T-helper 1 cell treated with Interleukin-12 subunit alpha and Interleukin-12 subunit beta and Interleukin-4 antibody, amounts not matched to agents 30 μg/mL and 1 μg/mL, for 36 hours (primary cell): ENCODE data around the gene HSD11B2.
"Not testable (repeated sequence)": the region's sequence is repeated elsewhere in the genome, so short reads cannot be mapped to it uniquely, and the experiment has no call there.

Experiments
- H3K27ac Mint-ChIP-seq: one replicate; pipeline ENCODE4 v1.8.0; 2021; ENCODE audit warnings: mild to moderate bottlenecking, mixed read lengths
- H3K27me3 Mint-ChIP-seq: one replicate; pipeline ENCODE4 v1.8.0; 2021; ENCODE audit warnings: low read depth, mixed read lengths
- H3K36me3 Mint-ChIP-seq: one replicate; pipeline ENCODE4 v1.8.0; 2021; ENCODE audit warnings: low read depth, mixed read lengths
- H3K4me1 Mint-ChIP-seq: one replicate; pipeline ENCODE4 v1.8.0; 2021; ENCODE audit warnings: low read depth, mixed read lengths
- H3K4me3 Mint-ChIP-seq: one replicate; pipeline ENCODE4 v1.8.0; 2021; ENCODE audit warnings: mild to moderate bottlenecking, moderate library complexity, mixed read lengths
- H3K9me3 Mint-ChIP-seq: one replicate; pipeline ENCODE4 v1.8.0; 2021; ENCODE audit warnings: mixed read lengths

The HSD11B2 gene

DNA sequence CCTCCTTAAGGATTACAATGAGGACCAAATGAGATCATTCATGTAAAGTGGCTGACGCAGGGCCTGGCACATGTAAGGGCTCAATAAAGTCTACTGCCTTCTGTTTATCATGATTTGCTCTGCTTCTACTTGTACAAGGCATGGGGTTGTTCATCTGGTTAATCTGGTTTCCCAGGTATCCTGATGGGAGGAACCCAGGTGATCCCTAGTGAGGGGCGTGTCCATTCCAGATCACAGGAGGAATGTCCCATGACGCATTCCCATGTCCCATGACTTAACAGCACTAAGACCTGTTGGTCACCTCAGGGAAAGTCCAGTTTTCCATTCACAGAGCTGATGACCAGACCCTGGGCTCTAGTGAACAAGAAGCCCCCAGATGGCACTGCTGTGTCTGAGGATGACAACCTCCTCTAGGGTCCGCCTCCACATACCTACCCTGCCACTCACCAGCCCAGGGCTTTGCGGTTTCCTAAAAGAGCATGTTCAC, 26.1 kb upstream of the HSD11B2 start:
- Mint-ChIP-seq H3K27ac (no peak overlapping the region), H3K9me3 (no peaks in the 10 kb centered on the region), H3K36me3 (no peaks in the 10 kb centered on the region), H3K27me3 (peaks cover 8% of the 10 kb centered on the region), H3K4me3 (no peak overlapping the region), H3K4me1 (no peaks in the 10 kb centered on the region)

DNA sequence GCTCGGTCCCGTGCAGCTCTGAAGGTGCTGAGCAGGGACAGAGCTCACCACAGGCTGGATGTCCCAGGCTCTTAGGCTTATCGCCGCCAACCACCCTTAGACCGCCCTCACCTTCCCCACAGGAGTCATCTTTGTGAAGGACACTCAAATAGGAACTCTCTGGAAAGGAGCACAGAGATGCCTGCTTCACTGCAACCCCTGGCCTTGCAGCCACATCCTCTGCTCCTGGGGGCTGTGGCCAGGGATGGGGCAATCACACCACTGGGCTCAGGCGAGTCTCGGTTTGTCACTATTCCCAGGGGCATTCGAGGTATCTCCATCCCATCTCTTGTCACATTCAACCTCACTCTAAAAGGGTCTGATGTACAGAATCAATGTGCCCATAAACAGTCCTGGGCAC, 25.6 kb upstream of the HSD11B2 start:
- no peaks in the 10 kb centered on the region for H3K4me1 Mint-ChIP-seq
- no peak overlapping the region for H3K4me3 Mint-ChIP-seq
- H3K36me3 Mint-ChIP-seq = no peaks in the 10 kb centered on the region
- no peaks in the 10 kb centered on the region for H3K9me3 Mint-ChIP-seq
- no peak overlapping the region for H3K27ac Mint-ChIP-seq
- H3K27me3 Mint-ChIP-seq = peaks cover 8% of the 10 kb centered on the region

DNA sequence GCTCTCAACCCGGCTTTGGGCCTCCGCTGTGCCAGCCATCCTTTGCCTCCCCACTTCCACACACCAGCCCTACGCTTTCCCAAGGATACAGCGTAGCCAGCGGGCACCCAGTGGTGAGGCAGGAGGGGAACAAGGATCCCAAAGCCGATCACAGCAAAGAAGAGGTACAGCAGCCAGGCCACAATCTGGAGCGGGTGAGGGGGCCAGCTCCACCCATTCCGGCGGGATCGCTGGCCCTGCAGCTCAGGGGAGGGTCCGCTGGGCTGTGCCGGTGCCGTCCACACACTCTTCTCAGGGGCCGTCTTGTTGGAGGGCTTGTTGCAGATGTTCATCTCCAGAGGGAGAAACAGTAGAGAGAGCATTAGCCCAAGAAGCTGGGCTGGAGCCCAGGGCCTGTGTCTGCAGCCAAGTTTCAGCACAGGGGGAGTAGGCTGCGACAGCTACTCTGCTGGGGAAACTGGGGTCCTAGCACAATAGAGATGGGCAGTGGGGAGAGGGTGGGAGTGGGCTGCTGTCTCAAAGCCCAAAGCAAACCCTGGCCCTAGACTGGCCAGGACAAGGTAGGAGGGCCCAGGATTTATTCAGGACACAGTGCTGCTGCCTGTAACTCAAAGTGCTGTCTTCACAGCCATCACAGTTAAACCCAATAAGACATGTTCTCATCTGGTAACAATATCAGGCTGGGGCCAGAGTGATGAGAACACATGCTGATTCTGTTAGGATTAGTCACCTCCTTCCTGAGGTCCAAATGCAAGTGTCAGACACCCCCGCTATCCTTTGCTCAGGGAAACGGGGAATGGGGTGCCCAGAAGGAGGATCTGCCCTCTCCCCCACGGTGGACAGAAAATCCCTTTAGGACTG, 24.6 kb upstream of the HSD11B2 start:
- H3K4me1 Mint-ChIP-seq = no peaks in the 10 kb centered on the region
- H3K27me3 Mint-ChIP-seq = peaks cover 9% of the 10 kb centered on the region
- no peaks in the 10 kb centered on the region for H3K9me3 Mint-ChIP-seq
- H3K27ac Mint-ChIP-seq = no peak overlapping the region
- no peak overlapping the region for H3K4me3 Mint-ChIP-seq
- H3K36me3 Mint-ChIP-seq = no peaks in the 10 kb centered on the region

DNA sequence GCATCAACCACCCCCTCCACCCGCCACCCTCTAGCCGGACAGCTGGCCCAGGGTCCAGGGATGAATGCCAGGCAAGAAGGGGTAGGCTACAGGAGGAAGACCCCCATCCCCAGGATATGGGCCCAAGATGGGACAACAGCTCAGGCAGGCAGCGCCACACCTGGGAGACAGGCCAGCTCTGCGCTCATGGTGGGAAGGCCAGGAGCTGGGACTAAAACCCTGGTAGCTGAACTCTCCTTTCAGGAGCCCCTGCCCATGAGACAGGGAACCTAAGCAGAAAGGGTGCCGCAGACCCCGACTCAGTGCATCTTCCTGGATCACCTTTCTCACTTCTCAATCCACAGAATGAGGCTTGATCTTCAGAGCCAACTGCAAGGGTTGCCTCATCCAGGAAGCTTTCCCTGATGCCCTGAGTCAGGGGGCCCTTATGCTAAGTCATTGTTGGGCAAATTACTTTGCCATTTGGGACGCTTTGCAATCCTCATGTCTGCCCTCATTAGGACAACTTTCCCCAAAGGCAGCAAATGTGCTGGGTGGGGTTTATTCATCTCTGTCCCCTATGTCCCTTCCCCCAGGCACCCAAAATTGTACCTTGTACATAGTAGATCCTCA, 23.6 kb upstream of the HSD11B2 start:
- Mint-ChIP-seq H3K27me3 (peaks cover 5% of the 10 kb centered on the region), H3K36me3 (no peaks in the 10 kb centered on the region), H3K9me3 (no peaks in the 10 kb centered on the region), H3K4me3 (no peak overlapping the region), H3K27ac (no peak overlapping the region), H3K4me1 (no peaks in the 10 kb centered on the region)

DNA sequence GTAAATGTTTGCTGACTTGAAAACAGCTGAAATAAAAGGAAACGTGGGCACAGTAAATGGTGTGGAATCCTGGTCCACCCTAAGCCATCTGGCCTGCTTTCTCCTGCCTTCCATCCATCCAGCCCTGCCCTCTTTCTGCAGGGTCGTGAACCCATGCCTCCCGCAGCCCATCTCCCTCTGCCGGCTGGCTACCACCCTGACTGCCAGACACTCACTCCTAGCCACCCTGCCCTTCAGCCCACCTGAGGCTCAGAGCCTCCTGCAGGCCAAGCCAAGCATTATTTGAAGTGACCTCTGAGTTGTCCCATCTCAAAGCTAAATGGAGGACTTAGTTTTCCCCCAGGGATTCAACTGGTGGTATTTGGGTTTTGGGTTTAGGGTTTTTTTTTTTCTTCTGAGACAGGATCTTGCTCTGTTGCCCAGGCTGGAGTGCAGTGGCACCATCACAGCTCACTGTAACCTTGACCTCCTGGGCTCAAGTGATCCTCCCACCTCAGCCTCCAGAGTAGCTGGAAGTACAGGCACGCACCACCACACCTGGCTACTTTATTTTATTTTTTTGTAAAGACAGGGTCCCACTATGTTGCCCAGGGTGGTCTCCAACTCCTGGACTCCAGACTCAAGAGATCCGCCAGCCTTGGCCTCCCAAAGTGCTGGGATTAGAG, 23.0 kb upstream of the HSD11B2 start:
- H3K27me3 Mint-ChIP-seq = peaks cover 5% of the 10 kb centered on the region
- no peaks in the 10 kb centered on the region for H3K36me3 Mint-ChIP-seq
- H3K27ac Mint-ChIP-seq = no peak overlapping the region
- H3K9me3 Mint-ChIP-seq = no peaks in the 10 kb centered on the region
- no peak overlapping the region for H3K4me3 Mint-ChIP-seq
- H3K4me1 Mint-ChIP-seq = no peaks in the 10 kb centered on the region

DNA sequence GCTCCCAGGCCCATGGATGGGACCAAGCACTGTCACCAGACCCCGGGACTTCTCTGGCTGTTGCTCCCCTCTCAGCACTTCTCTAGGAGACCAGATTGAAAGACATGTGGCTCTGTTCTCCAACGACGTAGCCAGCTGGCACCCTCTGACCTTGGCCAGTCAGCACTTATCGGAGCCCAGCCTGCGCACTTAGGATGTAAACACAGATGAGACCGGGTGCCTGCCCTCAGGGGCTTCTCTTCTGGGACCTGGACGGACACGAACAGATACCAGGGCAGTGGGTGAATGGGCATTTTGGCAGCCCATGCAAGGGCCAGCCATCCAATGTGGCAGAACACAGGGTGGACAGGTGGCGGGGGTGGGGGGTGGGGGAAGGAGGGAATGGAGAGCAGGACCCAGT, 21.3 kb upstream of the HSD11B2 start:
- peaks cover 1% of the 10 kb centered on the region for H3K4me1 Mint-ChIP-seq
- H3K36me3 Mint-ChIP-seq = no peaks in the 10 kb centered on the region
- H3K4me3 Mint-ChIP-seq = no peak overlapping the region
- no peaks in the 10 kb centered on the region for H3K9me3 Mint-ChIP-seq
- peaks cover 16% of the 10 kb centered on the region for H3K27me3 Mint-ChIP-seq
- H3K27ac Mint-ChIP-seq = no peak overlapping the region

DNA sequence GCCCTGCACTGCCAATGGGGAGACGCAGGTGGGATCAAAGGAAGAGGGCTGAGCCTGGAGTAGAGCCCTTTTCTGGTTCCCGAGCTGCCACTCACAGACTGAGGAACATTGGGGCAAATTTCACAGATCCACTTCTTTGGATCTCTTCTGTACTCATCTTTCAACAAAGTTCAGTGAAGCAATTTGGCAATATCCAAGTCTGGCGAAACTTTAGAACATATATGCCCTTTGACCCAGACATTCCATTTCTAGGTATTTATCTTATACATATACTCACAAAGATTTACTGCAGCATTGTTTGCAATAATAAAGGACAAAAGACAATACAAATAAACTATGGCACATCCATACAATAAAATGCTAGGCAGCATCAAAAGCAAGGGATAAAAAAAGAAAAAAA, 19.6 kb upstream of the HSD11B2 start:
- Mint-ChIP-seq H3K4me3 (no peak overlapping the region), H3K4me1 (peaks cover 4% of the 10 kb centered on the region), H3K27ac (no peak overlapping the region)

DNA sequence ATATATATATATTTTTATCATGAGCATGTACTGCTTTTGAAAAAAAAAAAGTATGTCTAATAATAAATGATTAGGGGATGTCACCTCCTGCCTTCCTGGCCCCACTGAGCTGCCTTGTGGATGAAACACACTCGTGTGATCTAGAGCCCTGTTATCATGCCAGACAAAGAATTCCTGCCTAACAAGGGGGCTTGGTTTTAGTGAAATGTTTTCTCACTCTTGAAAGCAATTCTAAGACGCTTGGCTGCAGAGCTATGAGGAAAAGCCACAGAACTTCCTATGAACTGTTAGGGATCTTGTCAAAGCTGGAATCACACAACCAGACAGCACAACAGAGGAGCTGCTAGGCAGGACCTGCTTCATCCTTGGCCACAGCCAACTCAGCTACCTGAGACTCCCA, 18.6 kb upstream of the HSD11B2 start:
- Mint-ChIP-seq H3K36me3 (no peaks in the 10 kb centered on the region), H3K27me3 (peaks cover 29% of the 10 kb centered on the region), H3K4me3 (no peak overlapping the region), H3K27ac (no peak overlapping the region), H3K9me3 (no peaks in the 10 kb centered on the region), H3K4me1 (peaks cover 9% of the 10 kb centered on the region)

More for the DNA sequence above, 19.6 kb upstream of the HSD11B2 start:
- H3K27me3 Mint-ChIP-seq = peaks cover 22% of the 10 kb centered on the region
- no peaks in the 10 kb centered on the region for H3K9me3 Mint-ChIP-seq
- no peaks in the 10 kb centered on the region for H3K36me3 Mint-ChIP-seq

DNA sequence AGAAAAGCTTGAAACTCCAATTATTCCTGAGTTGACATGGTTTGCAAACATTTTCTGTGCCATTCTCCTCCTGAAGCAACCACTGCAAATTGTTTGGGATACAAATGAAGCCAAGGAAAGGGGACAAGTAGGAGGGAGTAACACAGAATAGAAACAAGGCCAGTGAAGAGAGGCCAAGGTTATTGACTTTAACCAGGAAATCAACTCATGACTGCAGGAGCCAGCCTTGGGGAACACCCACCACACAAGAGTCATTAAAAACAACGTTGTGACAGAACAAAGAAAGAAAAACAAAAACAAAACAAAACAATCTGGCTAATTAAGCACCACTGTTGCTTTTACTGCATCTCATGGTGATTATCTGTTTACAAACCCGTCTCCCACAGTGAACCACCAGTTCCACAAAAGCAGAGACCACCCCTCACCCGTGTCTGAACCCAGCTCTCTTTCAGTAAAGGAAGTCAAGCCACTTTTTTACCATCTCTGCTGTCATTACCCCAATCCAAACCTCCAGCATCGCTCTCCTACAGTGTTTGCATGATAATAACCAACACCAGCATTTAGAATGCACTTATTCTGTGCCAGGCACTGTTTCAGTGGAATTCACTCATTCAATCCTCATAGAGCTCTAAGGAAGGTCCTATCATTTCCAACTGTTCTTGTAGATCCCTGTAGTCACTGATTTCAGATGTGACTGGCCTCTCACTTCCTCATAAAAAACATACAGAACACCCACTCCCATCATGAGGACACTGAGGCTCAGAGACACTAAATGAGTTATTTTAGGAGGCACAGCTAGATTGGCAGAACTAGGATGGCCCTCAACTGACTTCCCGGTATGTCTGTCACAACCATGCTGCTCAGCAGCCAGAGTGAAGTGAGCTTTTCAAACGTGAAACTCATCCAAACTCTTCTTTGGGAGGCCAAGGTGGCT, 16.7 kb upstream of the HSD11B2 start:
- H3K27me3 Mint-ChIP-seq = peaks cover 40% of the 10 kb centered on the region
- H3K4me3 Mint-ChIP-seq = no peak overlapping the region

DNA sequence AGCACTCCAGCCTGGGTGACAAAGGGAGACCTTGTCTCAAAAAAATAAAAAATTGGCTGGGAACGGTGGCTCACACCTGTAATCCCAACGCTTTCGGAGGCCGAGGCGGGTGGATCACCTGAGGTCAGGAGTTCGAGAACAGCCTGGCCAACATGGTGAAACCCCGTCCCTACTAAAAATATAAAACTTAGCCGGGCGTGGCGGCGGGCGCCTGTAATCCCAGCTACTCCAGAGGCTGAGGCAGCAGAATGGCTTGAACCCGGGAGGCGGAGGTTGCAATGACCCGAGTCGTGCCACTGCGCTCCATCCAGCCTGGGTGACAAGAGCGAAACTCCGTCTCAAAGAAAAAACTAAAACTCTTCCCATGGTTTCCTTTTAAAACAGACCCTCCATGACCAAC, 15.5 kb upstream of the HSD11B2 start:
- Mint-ChIP-seq H3K4me3 (peak overlapping the region; percentile 29), H3K27me3 (peaks cover 46% of the 10 kb centered on the region), H3K4me1 (peaks cover 11% of the 10 kb centered on the region)
- not testable (repeated sequence) for H3K9me3 Mint-ChIP-seq, H3K36me3 Mint-ChIP-seq, H3K27ac Mint-ChIP-seq

More for the DNA sequence above, 16.7 kb upstream of the HSD11B2 start:
- Mint-ChIP-seq H3K9me3 (no peaks in the 10 kb centered on the region), H3K4me1 (peaks cover 9% of the 10 kb centered on the region), H3K27ac (no peak overlapping the region), H3K36me3 (no peaks in the 10 kb centered on the region)

DNA sequence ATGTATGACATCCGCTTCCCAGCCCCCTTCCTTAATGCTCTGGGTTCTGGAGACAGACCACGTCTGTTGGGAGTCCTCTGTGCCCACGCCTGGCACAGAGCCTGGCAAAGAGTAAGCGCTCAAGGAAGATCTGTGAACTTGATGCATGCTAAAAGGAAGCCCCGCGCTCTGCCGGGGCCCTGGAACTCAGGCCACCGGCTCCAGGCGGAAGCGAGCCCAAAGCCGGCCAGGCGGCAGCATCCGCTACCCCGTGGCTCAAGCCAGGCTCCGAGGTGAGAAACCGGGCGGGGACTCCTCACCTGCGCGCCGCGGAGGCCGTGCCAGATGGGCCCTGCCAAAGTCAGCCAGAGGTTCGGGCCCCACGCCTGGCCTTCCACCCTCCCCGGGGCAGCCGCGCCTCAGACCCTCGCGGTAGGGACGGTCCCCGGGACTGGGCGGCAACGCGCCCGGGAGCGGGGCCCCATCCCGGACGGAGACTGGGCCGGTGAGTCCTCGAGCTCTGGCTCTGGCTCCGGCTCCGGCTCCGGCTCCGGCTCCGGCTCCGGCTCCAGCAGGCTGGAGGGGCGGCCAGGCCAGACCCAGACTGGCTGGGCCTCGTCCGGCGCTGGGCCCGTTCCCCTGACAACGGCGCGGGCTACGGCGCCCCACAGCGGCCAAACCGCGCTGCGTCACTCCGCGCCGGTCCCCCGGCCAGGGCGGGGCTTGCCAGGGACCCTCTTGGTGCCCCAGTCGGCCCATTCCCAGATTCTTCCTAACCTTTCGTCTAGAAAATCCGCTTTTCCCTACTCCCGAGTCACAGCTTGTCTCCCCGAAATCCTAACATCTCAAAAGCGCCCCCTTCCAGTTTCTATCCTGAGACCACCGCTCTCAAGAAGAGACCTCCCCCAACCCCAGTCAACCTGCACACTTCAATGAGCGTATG, 14.8 kb upstream of the HSD11B2 start, which contains the start of gene ZDHHC1:
TSS of gene ZDHHC1 (minus strand) at position 606 of the 922 bp plus-strand sequence. CDS start 8,702 bp downstream, outside the sequence.
- H3K27ac Mint-ChIP-seq = peak within 1 kb of the TSS; percentile 71
- H3K4me3 Mint-ChIP-seq = peak within 1 kb of the TSS; percentile 80
- H3K36me3 Mint-ChIP-seq = no peaks in the 10 kb centered on the region
- no peaks in the 10 kb centered on the region for H3K9me3 Mint-ChIP-seq
- H3K4me1 Mint-ChIP-seq = peaks cover 11% of the 10 kb centered on the region
- peaks cover 46% of the 10 kb centered on the region for H3K27me3 Mint-ChIP-seq

DNA sequence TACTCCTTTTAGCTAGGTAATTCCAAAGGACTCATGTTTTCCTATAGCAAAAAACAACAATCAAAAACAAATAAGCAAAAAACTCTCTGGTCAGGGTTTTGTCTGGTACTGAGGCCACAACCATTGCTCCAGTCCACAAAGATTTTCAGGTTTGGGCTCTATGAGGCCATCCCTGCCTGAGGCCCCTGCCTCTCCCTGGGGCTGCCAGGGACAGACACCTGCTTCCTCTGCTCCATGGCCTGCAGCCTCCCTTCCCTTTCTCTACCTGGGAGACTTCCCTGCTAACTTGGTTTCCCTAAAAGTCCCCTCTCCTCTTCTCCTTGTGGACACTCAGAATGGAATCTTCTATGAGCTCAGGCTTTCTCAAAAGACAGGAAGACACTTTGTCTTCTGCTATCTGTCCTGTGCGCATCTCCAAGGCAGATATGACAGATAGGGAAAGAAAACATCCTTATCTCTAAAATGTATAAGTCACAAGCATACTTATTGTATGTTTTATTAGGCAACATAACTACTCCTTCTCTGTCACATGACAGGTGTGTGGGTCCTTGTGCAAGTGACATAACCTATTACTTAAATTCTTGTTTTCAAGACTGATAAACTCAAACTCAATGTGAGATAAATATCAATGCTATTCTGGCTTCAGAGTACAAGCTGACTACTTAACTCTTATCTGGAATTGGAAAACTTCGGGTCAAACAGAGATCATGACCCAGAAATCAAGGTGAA, 13.4 kb upstream of the HSD11B2 start:
- Mint-ChIP-seq H3K4me1 (peaks cover 11% of the 10 kb centered on the region), H3K27me3 (peaks cover 42% of the 10 kb centered on the region), H3K27ac (no peak overlapping the region)

More for the DNA sequence above, 13.4 kb upstream of the HSD11B2 start:
- Mint-ChIP-seq H3K36me3 (no peaks in the 10 kb centered on the region), H3K9me3 (no peaks in the 10 kb centered on the region), H3K4me3 (peak overlapping the region; percentile 52)
